LNCAP (cell line): ENCODE results near the gene TMEM132E.

Source experiments
- CTCF ChIP-seq: fragments of 450-650 bp; IDR thresholded peaks from 2 replicates; pipeline ENCODE4 v1.5.1; 2017; ENCODE audit warnings: mild to moderate bottlenecking

The TMEM132E gene

DNA sequence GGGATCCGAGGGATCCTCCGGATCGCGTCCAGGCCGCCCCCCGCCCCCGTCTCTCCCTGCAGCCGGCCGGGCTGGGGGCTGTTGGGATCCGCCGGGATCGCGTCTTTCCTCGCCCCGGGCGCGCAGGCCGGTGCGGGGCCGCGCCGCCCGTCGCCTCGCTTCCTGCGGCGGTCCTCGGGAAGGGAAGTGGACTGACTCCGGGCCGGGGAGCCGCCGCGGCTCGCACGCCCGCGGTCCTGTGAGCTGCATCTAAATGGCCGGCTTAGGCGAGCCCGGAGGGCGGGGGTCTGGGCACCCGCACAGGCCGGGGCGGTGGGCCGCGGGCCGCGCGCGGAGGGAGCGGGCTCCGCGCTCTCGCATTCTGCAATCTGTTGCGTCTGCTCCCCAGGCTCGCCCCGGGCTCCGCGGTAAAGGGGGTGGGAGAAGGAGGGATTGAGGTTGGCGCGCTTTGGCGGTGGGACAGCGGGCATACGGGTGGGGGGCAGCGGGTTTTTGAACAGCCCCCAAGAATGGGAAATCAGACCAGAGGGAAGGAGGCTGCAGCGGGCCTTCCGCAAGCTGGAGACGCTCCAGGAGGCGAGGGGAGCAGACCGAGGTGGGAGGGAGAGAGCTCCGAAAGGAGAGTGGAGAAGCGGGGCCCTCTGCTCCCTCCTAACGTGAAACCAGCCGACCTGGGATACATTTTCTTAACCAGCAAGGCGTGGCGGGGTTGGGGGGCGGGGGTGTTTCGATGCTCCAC is 2.2 kb downstream of the TMEM132E start:
- TF ChIP-seq CTCF: no peak

DNA sequence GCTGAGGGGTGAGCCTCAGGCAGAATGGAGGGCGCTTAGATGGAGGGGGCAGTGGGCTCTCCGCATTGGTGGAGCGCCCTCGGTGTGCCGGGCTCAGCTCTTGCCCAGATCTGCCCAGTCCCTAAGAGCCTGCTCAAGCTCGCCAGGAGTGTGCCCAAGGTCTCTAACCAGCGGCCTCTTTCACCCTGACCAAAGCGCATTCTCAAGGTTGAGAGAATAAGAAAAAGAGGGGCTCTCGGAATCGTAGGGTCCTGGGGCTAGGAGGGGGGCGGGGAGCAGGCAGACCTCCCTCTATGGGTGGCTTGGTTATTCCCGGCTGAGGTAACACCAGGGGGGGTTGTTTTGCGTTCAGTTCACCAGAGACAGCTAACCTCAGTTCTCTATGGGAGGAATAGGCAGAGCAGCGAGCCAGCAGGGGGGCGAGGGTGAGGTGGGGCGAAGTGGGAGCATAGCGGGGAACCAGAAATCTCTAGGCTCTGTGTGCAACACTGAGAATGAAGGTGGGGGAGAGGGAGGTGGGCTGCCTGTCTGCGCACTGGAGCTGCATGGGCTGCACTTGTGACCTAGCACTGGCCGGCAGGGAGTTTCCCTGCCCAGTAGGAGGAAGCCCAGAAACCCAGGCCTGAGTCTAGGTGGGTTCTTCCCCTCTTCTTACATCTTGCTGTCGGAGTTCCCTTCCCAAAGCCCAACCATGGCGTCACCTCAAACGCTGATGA is 3.0 kb downstream of the TMEM132E start:
- TF ChIP-seq CTCF: no peak

DNA sequence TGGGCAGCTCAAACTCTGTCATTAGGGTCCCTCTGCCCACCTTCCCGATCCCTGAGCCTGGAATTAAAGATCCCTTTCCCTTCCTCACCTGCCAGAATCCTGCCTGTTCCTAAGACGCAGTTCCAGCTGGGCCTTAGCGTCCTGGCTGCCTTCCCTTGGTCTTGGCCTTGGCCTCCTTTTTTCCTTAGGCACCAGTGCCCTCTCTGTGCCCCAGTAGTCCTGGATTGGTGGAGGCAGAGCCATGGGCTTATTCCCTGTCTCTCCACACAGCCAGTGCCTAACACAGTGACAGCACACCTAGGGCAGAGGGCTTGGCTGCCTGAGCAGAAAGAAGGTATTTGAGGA is 3.5 kb downstream of the TMEM132E start:
- TF ChIP-seq CTCF: no peak

DNA sequence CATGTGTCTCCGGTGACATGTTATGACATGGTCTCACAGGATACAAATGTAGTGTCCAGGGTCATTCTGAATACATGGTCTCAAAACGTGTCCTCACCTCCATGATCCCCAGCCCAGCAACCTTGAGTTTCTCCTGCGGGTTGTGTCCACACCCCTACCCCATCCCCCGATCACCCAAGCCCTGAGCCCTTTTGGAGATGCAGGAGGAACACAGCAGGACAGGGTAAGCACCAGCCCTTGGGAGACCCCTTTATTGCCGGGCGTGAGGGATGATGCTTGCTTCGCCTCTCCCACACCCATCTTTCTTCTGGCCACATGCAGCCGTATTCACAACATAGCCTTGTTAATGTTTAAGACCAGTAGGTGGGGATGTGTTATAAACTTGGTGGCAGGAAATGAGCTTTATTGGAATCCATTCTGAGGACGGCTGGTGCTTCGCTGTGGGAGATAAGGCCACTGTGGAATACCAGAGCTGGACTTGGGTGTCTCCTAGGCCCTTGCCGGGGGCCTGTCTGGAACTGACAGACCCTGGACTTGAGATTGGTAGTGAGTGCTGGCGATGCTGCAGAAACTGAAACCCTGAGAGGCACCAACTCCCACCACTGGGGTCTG is 5.5 kb downstream of the TMEM132E start:
- peak; percentile 30; the same call in 1 of the 2 replicates for TF ChIP-seq CTCF

DNA sequence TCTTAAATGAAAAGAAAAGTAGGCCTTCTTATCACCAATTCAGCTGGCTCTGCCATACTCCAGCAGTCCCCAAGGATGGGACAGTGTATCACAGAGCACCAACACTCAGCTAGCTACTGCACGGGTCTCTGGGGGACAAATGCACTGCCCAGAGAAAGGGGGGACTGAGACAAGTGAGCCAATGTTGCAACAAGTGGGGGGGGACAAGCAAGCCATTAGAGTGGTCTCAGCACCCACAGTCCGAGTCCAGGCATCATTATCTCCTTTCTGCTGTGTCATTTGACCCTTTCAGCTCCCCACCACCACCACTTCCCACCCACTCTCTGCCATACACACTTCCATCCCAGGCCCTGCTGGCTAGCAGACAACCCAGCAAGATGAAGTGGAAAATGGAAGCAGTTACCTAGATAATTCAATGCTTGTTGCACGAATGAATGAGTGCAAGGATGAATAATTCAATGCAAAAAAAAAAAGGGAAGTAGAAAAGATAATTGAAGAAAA is 7.0 kb downstream of the TMEM132E start:
- no peak for TF ChIP-seq CTCF

DNA sequence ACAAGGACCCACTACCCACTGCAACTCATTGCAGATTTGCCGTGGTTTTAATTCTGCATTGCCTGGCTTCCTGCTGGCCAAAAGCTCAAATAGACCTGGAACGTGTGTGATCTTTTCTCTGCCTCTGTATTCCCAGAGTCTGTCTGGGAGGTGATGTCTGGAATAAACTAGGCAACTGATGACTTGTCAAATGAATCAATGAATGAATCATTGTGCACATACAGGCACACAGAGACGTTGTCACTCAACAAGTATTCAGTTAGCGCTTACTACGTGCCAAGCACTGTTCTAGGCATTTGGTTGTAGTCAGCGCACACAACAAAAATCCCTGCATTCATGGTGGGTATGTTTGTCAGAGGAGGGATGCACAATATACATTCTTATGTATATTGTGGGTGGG is 8.9 kb downstream of the TMEM132E start:
- no peak for TF ChIP-seq CTCF

DNA sequence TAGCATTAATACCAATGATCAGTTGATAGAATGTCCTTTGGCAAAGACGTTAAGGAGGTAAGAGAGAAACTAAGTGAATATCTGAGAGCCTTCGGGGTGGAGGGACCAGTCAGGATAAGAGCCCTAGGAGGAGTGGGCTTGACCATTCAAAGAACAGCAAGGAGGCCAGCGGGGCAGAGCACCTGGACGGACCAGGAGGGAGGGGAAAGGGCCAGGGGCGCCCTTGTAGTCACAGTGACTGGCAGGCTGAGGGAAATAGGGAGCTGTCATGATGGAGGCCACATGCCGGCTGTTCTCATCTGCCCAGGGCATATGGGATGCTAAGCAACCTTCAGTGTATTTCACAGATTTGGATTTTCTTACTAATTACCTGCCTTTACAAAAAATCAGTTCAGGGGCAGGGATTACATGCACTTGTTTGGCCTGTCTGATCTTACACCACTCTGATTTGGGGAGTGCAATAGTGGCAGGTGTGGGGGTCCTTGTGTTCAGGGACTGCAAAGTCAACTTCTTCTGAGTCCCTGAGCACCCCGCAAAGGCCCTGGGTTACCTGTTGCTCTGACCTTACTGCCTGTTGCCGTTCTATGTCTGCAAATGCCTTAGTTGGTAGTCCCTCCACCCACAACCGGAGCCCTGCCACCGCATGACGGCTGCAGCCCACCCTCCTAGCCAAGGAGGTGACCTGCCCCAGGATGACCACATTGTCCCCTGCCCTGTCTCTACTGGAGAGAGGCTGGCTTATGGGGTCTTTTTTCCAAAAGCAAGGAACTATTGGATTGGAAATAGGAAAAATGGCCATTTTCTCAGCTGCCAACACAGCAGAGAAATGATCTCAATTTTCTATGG is 10.0 kb downstream of the TMEM132E start:
- no peak for TF ChIP-seq CTCF
